Endometrial microvascular endothelial cells (primary cell): ENCODE results near the gene TAMM41. TPM values are rescaled to one million over a fixed set of nuclear protein-coding genes. Genes with fewer than 3 reads are reported as not detected.
"Not testable (repeated sequence)": the region's sequence is repeated elsewhere in the genome, so short reads cannot be mapped to it uniquely, and the experiment has no call there.

Experiments
- in situ Hi-C: cut with HindIII; loops from 2 replicates; pipeline ENCODE4 v1.10.0; 2017; ENCODE audit warnings: low sequenced_read_pairs, low pct_unique_long_range_greater_than_20kb; ENCODE audit errors: inconsistent ontology term
- total RNA-seq: library from RNA; depleted of rRNA; stranded (reverse); fragments of >200 nt; gene quantifications from one replicate; pipeline ENCODE4 v1.2.3, GENCODE V29; 2015; ENCODE audit errors: inconsistent ontology term

TAMM41 gene, protein sequence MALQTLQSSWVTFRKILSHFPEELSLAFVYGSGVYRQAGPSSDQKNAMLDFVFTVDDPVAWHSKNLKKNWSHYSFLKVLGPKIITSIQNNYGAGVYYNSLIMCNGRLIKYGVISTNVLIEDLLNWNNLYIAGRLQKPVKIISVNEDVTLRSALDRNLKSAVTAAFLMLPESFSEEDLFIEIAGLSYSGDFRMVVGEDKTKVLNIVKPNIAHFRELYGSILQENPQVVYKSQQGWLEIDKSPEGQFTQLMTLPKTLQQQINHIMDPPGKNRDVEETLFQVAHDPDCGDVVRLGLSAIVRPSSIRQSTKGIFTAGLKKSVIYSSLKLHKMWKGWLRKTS
- total RNA-seq = 14.0 TPM

- in situ Hi-C loops = no loop called here
Observed at GRCh38 chr3:11846281-11847266, at the start of gene TAMM41. TSS of gene TAMM41 (minus strand) at chr3:11846885. CDS start at chr3:11846636, 249 bp downstream.

GRCh38 chr3:11878837-11879236 lies 32.2 kb upstream of the TAMM41 start:
- in situ Hi-C loops = no loop called here

GRCh38 chr3:11874707-11875106 lies 28.0 kb upstream of the TAMM41 start:
- in situ Hi-C loops = not testable (repeated sequence)

DNA sequence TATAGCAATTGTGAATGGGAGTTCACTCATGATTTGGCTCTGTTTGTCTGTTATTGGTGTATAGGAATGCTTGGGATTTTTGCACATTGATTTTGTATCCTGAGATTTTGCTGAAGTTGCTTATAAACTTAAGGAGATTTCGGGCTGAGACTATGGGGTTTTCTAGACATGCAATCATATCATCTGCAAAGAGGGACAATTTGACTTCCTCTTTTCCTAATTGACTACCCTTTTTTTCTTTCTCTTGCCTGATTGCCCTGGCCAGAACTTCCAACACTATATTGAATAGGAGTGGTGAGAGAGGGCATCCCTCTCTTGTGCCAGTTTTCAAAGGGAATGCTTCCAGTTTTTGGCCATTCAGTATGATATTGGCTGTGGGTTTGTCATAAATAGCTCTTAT lies 17.1 kb upstream of the TAMM41 start:
- in situ Hi-C loops = not testable (repeated sequence)

GRCh38 chr3:11862584-11862983 lies 15.9 kb upstream of the TAMM41 start:
- in situ Hi-C loops = not testable (repeated sequence)

- in situ Hi-C loops = not testable (repeated sequence)
Observed at GRCh38 chr3:11862145-11862544, 15.5 kb upstream of the TAMM41 start.

- in situ Hi-C loops = not testable (repeated sequence)
Observed at GRCh38 chr3:11860213-11860612, 13.5 kb upstream of the TAMM41 start.

GRCh38 chr3:11853450-11853849 lies 6.8 kb upstream of the TAMM41 start:
- in situ Hi-C loops = no loop called here

DNA sequence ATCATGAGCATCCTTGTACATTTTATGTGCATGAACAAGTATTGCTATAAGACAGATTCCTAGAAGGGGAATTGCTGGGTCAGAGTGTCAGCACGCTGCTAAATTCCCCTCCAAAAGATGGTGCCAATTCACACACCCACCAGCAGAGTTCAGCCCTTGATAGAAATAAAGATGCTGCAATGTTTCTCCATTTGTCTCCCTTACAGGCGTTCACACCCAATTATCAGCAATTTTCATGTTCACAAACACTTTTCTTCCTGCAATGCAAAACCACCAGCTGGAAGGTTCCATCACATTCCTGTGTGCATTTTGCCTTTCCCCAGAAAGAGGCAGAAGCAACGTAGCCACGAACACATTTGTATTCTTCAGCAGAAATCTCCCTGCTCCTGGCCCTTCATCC lies 3.3 kb upstream of the TAMM41 start:
- in situ Hi-C loops = no loop called here

GRCh38 chr3:11847607-11848006 lies 922 bp upstream of the TAMM41 start:
- in situ Hi-C loops = no loop called here

- in situ Hi-C loops = no loop called here
Observed at GRCh38 chr3:11845651-11846050, 1.0 kb downstream of the TAMM41 start.

DNA sequence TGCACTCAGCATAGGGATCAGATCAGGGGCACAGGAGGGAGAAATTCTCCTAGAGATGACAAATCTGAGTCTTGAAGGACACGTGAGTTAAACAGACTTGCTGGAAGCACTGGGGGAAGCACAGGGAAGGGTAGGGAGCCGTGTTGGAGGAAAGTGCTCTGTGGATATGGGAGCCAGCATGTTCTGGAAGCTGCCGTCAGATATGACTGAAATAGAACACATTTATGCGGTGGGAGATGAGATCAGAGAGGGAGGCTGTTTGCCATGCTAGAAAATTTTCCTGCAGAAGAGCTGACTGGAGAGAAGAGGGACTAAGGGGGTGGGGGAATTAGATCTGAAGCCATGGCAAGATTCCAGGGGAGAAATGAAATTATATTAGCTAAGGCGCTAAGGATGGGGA lies 1.8 kb downstream of the TAMM41 start:
- in situ Hi-C loops = no loop called here

DNA sequence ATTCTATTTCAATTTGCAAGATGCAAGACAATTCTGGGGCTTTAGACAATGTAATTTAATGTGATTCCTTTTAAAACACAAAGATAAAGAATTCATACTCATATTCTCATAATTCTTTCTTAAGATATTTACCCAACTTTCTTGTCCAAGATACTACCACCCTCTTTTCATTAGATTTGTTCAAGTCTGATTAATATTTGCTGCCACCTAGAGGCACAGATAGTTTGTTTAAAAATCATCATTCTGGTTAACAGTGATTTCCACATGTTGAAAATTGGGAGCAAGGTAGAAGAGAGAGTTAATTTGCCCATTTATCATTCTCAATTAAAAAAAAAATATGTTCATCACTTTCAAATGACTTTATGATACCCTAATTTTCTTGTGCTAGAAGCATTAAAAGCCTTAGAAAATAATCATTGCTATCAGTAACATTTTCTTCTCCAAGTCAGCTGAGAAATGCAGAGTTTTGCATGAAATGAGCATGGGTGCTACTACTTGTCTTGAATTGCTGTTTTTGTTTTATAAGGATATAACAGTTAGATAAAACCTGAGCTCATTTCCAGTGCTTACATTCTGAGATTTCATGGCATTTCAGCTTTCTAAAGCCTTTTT lies 11.6 kb downstream of the TAMM41 start:
- in situ Hi-C loops = no loop called here

- in situ Hi-C loops = no loop called here
Observed at GRCh38 chr3:11832981-11833905, 13.4 kb downstream of the TAMM41 start.

DNA sequence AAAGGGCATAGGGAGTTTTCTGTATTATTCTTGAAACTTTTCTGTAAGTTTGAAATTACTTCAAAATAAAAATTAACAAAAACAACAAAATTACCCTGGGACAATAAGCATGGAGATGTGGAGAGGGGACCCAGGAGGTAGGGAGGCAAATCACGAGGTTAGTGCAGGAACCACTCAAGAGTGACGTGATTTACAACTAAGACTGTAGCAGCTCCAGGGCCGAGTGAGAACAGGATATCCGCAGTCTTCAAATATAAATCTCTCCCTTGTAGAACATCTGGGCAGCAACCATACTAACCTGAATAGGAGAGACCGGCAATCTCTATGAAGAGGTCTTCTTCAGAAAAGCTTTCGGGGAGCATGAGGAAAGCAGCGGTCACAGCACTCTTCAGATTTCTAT lies 17.3 kb downstream of the TAMM41 start:
- in situ Hi-C loops = no loop called here

- in situ Hi-C loops = no loop called here
Observed at GRCh38 chr3:11826628-11827265, 19.9 kb downstream of the TAMM41 start.

DNA sequence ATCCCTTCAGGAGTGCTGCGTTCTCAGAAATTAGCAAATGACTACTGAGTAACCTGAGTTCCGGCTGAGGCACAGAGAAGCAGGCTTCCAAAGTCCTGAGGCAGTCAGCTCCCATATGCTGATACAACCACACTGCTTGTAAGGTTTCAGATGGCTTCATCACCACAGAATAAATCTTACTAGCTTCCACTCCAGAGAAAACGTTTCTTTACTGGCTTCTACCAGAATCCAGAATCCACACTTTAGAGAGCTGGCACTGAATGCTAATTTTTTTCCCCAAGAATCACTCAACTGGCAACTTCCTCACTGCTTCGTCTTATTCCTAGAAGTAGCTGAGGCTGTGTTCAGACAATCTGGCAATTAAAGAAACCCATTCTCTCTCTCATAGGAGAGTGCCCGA lies 21.4 kb downstream of the TAMM41 start:
- in situ Hi-C loops = no loop called here

DNA sequence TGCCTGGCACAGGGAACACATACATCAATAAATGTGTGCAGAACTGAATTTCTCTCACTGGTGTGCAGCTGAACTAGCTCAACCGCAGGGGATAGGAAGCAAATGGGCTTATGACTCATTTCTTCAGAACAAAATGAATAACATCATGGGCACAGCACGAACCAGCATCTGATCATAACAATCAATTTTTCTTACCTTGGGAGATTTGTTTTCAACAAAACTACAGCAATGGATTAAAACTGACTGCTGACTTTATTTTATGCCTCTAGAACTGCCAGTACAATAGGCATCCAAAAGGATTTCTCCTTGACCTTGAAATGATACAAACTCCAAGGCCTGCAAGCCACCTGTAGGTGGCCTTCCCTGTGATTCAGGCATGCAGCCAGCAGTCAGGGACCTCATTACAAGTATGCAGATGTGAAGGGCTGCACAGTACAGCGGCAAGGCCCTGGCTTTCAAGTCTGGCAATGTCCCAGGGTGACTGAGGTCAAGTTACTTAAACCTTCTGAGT lies 26.1 kb downstream of the TAMM41 start:
- in situ Hi-C loops = no loop called here
